Panc1 (cell line): ENCODE data around the gene PDE12. TPM values are rescaled to one million over a fixed set of nuclear protein-coding genes. Genes with fewer than 3 reads are reported as not detected.
A peak's percentile ranks its signal among the peaks of the same experiment; 100 is the strongest.

Experiments used
- ATAC-seq: fragments of 200-7000 bp; cut with Tn5 transposase; 2 replicates; pipeline ENCODE4 v1.9.1; 2020; ENCODE audit warnings: mild to moderate bottlenecking, moderate library complexity
- BruUV-seq: library from RNA; stranded (reverse); fragments of 400-500 nt; replicated peaks from 2 replicates; lab custom pipeline; 2021; lab: Mats Ljungman, UMichigan
- CTCF ChIA-PET: fragments of 300-600 bp; sonication (Branson Sonifier 250); formaldehyde crosslinking; loops from one replicate; lab custom pipeline; 2022; ENCODE audit warnings: antibody characterized with exemption; lab: Charles Lee
- POLR2A ChIA-PET: fragments of 300-600 bp; sonication (Branson Sonifier 250); formaldehyde crosslinking; loops from one replicate; lab custom pipeline; 2022; ENCODE audit warnings: antibody characterized with exemption; lab: Charles Lee
- DNase-seq: peaks from one replicate; pipeline ENCODE4 v3.0.0-alpha.2; 2010; ENCODE audit warnings: low read depth, low spot score
- H3K27ac ChIP-seq: 2 replicates; pipeline ENCODE4 v1.5.1; 2011; ENCODE audit warnings: mild to moderate bottlenecking, low read length, inconsistent platforms
- H3K27me3 ChIP-seq: fragments of 200-500 bp; sonication (Bioruptor generic); 2 replicates; pipeline ENCODE4 v1.6.0; 2014; ENCODE audit warnings: low read length, inconsistent platforms; ENCODE audit not compliant: control insufficient read depth, insufficient read depth
- H3K36me3 ChIP-seq: fragments of 200-500 bp; sonication (Bioruptor generic); 2 replicates; pipeline ENCODE4 v1.5.1; 2014; ENCODE audit warnings: inconsistent platforms, mild to moderate bottlenecking, low read length, moderate library complexity; ENCODE audit not compliant: control insufficient read depth, insufficient read depth
- H3K4me1 ChIP-seq: 2 replicates; pipeline ENCODE4 v1.5.1; 2011; ENCODE audit warnings: inconsistent platforms, mild to moderate bottlenecking, low read length, moderate library complexity; ENCODE audit not compliant: control insufficient read depth, insufficient read depth
- H3K4me3 ChIP-seq, 2 experiments: 2 replicates each; pipeline ENCODE4 v1.5.1; 2011 to 2012; ENCODE audit warnings: low read depth in 2 of 2, low read length in 2 of 2, mild to moderate bottlenecking in 2 of 2, inconsistent platforms in 1 of 2, moderate library complexity in 1 of 2
- H3K9me3 ChIP-seq: fragments of 200-500 bp; sonication (Bioruptor generic); 2 replicates; pipeline ENCODE4 v1.5.1; 2014; ENCODE audit warnings: low read depth, mild to moderate bottlenecking, inconsistent platforms, low read length, moderate library complexity; ENCODE audit not compliant: control insufficient read depth, insufficient read depth
- CTCF ChIP-seq: fragments of 450-650 bp; IDR thresholded peaks from 2 replicates; pipeline ENCODE4 v1.5.1; 2017; ENCODE audit warnings: mild to moderate bottlenecking
- POLR2AphosphoS5 ChIP-seq: IDR thresholded peaks from 2 replicates; pipeline ENCODE4 v1.6.1; 2012; ENCODE audit warnings: mild to moderate bottlenecking, low read depth, low read length, moderate library complexity
- REST ChIP-seq, 2 experiments: IDR thresholded peaks; 2 replicates each; pipeline ENCODE4 v1.6.1; 2011 to 2012; ENCODE audit warnings: low read depth in 2 of 2, control low read depth in 1 of 2, low read length in 1 of 2, mild to moderate bottlenecking in 1 of 2, moderate library complexity in 1 of 2; ENCODE audit not compliant: insufficient read depth in 1 of 2
- SIN3A ChIP-seq: IDR thresholded peaks from 2 replicates; pipeline ENCODE4 v1.6.1; 2012; ENCODE audit warnings: low read depth, mild to moderate bottlenecking, low read length, moderate library complexity, borderline replicate concordance; ENCODE audit not compliant: insufficient read depth
- TCF7L2 ChIP-seq: IDR thresholded peaks from 2 replicates; pipeline ENCODE4 v1.6.1; 2011; ENCODE audit warnings: mild to moderate bottlenecking, low read depth, low read length, inconsistent platforms
- in situ Hi-C: cut with HindIII; loops from 2 replicates; pipeline ENCODE4 v1.10.0; 2016; ENCODE audit warnings: low sequenced_read_pairs, low pct_unique_long_range_greater_than_20kb
- intact Hi-C: fragments of 100-400 bp; cut with micrococcal nuclease; formaldehyde crosslinking; loops from one replicate; pipeline ENCODE4 v1.10.0; 2022; ENCODE audit not compliant: unreplicated experiment
- total RNA-seq: library from RNA; stranded (reverse); gene quantifications from one replicate; pipeline ENCODE4 v1.2.1, GENCODE V29; 2021; ENCODE audit not compliant: unreplicated experiment

PDE12 gene
- total RNA-seq, 1 experiment from 2014 or later: 22.8 TPM

- in situ Hi-C loops: no loop called here
- ChIA-PET CTCF (no interaction called here), POLR2A (no interaction called here)
- Histone ChIP-seq H3K4me1 (peaks cover 11% of the 10 kb centered on the region), H3K9me3 (no peaks in the 10 kb centered on the region), H3K27ac (no peak overlapping the region), H3K36me3 (peaks cover 13% of the 10 kb centered on the region), H3K4me3 (peak overlapping the region; percentile 94 to 96; a peak in 3 of 4 replicates), H3K27me3 (no peaks in the 10 kb centered on the region)
- no TSS peak for BruUV-seq
- DNase-seq (no peak), ATAC-seq (no peak)
- TF ChIP-seq REST (IDR thresholded peaks at IDR 0.05; ENCODE audit: insufficient read depth in 1 of 2, low read depth in 2 of 2, low read length in 1 of 2): no peak
- no peak for TF ChIP-seq TCF7L2
- TF ChIP-seq SIN3A: no peak
- no peak for TF ChIP-seq CTCF
- TF ChIP-seq POLR2AphosphoS5: no peak
- intact Hi-C loops: no loop called here
Measured at GRCh38 chr3:57594144-57594543, 38.1 kb downstream of the PDE12 start.

GRCh38 chr3:57594576-57594975 lies 38.5 kb downstream of the PDE12 start:
- in situ Hi-C loops: no loop called here
- Histone ChIP-seq H3K4me1 (peaks cover 11% of the 10 kb centered on the region), H3K36me3 (peaks cover 13% of the 10 kb centered on the region), H3K27me3 (no peaks in the 10 kb centered on the region), H3K27ac (peak overlapping the region; percentile 91), H3K4me3 (peak overlapping the region; percentile 94 to 96; a peak in 3 of 4 replicates), H3K9me3 (no peaks in the 10 kb centered on the region)
- no peak for TF ChIP-seq POLR2AphosphoS5
- TF ChIP-seq TCF7L2: no peak
- TF ChIP-seq SIN3A: no peak
- TF ChIP-seq REST (IDR thresholded peaks at IDR 0.05; ENCODE audit: insufficient read depth in 1 of 2, low read depth in 2 of 2, low read length in 1 of 2): no peak
- no peak for TF ChIP-seq CTCF
- intact Hi-C loops: no loop called here
- no peak for DNase-seq
- POLR2A ChIA-PET: no interaction called here
- CTCF ChIA-PET: no interaction called here
- ATAC-seq: no peak
- BruUV-seq: no TSS peak
